OCI-LY1 (cell line): Measurements from ENCODE around the gene LAMA5.

ENCODE experiments used
- EZH2 ChIP-seq: fragments of 200-600 bp; sonication (generic), shearing (Covaris generic); IDR thresholded peaks from 2 replicates; pipeline ENCODE4 v1.8.0; 2017; ENCODE audit warnings: borderline replicate concordance, mixed run types, mild to moderate bottlenecking, antibody characterized with exemption, low read length, moderate library complexity, mixed read lengths
- TF ChIP-seq, protein P1 (sequence below): fragments of 200-600 bp; sonication (generic), shearing (Covaris generic); IDR thresholded peaks from 2 replicates; pipeline ENCODE4 v1.5.1; 2017; ENCODE audit warnings: mild to moderate bottlenecking, antibody characterized with exemption, low read length, moderate library complexity, mixed read lengths

DNA sequence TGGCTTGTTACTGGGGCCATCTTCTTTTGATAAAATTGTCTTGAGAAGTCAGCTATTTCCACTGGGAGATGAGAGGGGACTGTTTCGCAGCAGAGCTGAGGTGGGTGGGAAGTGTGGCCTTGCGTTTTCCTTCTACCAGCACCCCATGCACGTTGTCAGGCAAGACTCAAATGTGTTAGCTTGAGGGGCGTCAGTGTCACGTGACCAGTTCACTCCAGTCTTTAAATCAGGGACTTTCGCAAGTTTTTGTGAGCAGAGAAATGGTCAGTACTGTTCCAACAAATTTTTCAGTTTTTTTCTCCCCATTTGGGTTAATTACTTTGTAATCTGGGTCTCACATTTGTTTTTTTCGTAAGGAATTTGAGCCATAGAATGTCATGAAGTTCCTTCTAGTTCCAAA is 85.0 kb downstream of the LAMA5 start:
- TF ChIP-seq, protein P1, sequence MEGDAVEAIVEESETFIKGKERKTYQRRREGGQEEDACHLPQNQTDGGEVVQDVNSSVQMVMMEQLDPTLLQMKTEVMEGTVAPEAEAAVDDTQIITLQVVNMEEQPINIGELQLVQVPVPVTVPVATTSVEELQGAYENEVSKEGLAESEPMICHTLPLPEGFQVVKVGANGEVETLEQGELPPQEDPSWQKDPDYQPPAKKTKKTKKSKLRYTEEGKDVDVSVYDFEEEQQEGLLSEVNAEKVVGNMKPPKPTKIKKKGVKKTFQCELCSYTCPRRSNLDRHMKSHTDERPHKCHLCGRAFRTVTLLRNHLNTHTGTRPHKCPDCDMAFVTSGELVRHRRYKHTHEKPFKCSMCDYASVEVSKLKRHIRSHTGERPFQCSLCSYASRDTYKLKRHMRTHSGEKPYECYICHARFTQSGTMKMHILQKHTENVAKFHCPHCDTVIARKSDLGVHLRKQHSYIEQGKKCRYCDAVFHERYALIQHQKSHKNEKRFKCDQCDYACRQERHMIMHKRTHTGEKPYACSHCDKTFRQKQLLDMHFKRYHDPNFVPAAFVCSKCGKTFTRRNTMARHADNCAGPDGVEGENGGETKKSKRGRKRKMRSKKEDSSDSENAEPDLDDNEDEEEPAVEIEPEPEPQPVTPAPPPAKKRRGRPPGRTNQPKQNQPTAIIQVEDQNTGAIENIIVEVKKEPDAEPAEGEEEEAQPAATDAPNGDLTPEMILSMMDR, result no peak
- TF ChIP-seq EZH2, result no peak
